NCI-H526 treated with DMSO at 0.1 percent for 48 hours (cell line): ENCODE data around the gene STEAP1B.

Source experiments
- DNase-seq: peaks from one replicate; lab custom pipeline; 2025; lab: John Stamatoyannopoulos, UW

Gene STEAP1B

DNA sequence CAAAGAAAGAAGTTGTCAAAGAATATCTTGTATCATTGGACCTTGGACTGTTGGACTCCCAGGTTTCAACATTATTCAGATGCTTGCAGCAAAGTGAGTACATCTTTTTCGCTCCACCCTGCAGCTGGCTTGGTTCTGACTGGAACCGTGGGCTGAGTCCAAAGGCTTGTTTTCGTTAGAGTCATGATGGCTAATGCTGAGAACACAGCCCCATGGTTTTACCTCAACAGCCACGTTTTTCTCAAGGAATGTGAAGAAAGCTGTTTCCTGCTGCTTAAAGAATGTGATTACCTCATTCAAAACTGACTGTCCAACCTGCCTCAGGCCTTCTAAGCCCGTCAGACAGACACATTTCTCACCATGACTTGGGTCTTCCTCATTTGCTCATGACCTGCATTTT, 69.5 kb downstream of the STEAP1B start:
- no peak for DNase-seq

- no peak for DNase-seq
Measured at GRCh38 chr7:22429386-22429785, 70.6 kb downstream of the STEAP1B start.

- no peak for DNase-seq
Measured at GRCh38 chr7:22427855-22428254, 72.1 kb downstream of the STEAP1B start.

GRCh38 chr7:22427104-22427503, 72.9 kb downstream of the STEAP1B start:
- no peak for DNase-seq

DNA sequence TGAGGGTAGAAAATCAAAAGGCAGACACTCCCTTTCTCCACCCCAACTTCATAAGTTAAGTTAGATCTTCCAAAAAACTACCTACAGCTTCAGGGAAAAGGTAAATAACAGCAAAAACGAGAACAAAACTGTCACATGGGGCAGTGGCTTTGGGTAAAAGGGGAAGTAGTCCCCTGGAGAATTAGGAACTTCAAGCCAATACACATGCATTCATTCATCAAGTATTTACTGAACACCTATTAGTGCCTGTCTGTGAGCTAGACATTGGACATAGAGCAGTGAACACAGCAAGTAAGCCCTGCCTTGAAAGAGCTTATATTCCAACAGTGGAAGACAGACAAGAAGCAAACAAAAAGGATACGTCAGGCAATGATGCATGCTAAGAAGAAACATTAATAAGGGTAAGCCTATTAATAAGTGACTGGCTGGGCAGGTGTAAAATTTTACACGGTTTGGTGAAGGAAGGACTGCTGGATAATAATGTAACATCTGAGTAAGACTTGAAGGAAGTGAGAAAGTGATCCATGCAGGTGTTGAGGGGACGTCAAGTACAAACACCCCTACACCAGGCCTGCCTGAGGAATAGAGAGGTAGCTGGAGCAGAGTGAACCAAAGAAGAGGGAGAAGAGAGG, 73.4 kb downstream of the STEAP1B start:
- no peak for DNase-seq

DNA sequence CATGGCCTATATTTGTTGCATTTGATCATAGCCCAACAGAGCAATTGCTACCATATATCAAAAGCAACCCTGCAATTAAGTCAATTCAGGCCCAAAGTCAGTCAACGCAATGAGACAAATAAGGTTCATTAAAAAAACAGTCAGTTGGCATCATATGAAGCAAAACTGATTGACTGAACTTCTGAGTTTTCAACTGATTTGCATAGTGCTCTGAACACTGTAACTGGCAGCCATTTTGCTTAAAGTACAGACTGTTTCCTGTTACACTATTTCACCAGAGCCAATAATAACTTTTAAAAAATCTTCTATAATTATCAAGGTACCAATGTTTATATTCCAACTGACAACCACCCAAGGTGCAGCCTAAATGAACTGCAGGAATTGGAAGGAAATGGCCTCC, 74.6 kb downstream of the STEAP1B start:
- DNase-seq, result no peak

- DNase-seq, result no peak
Measured at GRCh38 chr7:22422831-22423615, 77.0 kb downstream of the STEAP1B start.

GRCh38 chr7:22420973-22421635, 78.9 kb downstream of the STEAP1B start:
- DNase-seq, result no peak

GRCh38 chr7:22420008-22420407, 80.0 kb downstream of the STEAP1B start:
- DNase-seq, result no peak

DNA sequence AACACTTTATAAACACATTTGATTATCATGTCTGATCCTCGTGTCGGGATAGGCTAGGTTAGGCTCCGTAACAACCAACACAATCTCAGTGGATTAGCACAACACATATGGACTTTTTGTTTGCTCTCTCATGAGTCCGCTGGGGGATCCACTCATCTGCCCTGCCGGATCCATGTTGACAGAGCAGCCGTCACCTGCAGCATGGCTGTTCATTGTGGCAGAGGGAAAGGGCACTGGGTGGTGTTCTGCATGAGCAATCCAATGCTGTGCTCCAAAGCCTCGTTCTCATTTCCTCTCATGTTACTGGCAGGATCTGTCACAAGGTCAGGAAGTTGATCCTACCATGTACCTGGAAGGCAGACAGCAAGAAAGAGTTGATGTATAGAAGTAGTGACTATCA, 80.5 kb downstream of the STEAP1B start:
- DNase-seq, result no peak

GRCh38 chr7:22418251-22419046, 81.5 kb downstream of the STEAP1B start:
- no peak for DNase-seq

DNA sequence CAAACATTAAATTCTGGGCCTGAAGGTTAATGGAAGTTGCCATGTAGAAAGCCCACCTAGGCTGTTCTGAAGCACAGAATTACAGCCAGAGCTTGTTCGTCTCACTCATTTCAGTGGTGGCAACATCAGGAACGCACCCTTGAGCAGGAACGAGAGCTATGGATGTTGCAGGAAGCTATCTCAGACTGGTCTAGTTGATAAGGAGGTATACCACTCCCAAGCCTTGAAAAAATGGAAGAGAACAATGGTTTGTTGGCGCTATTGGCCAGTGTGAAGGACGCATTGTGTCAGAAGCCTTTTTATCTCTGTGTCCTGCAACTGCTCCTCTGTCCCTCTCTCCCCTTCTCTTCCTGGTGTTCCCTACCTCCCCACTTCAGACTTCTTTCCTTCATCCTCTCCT, 82.1 kb downstream of the STEAP1B start:
- DNase-seq, result no peak

DNA sequence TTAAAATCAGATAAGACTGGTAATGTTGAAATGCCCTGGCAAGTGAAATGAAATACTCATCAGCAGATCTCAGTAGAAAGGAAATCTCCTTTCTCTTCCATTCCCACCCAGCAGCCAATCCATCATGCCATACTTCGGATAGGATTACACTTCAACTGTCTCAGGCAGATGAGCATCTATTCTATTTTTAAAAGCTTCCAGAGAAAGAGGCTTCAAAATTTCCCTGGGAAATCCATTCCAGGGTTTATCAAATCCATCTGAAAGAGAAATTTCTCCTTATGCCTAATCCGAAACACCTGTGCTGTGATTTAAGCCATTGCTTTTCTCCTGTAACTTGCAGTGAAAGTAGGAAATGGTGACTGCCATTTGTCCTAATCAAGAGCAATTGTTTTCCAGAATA, 82.6 kb downstream of the STEAP1B start:
- no peak for DNase-seq

DNA sequence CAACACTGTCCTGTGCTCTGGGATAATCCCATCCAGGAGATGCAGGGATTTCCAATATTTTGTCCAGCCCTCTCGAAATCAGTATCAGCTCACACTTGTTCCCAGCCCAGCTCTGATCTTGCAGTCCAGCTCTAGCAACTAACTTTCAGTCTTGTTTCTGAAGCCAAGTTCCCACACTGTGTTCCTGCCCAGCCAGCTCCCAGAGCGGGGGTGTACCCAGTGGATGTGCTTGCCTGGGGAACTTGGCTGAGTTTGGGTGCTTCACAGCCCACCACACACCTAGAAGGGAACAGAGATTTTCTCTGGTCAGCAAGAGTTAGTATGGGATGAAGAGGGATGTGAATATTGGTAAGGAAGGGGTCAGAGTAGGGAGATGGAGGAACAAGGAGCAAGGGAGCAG, 85.6 kb downstream of the STEAP1B start:
- no peak for DNase-seq

GRCh38 chr7:22413211-22413610, 86.8 kb downstream of the STEAP1B start:
- no peak for DNase-seq

DNA sequence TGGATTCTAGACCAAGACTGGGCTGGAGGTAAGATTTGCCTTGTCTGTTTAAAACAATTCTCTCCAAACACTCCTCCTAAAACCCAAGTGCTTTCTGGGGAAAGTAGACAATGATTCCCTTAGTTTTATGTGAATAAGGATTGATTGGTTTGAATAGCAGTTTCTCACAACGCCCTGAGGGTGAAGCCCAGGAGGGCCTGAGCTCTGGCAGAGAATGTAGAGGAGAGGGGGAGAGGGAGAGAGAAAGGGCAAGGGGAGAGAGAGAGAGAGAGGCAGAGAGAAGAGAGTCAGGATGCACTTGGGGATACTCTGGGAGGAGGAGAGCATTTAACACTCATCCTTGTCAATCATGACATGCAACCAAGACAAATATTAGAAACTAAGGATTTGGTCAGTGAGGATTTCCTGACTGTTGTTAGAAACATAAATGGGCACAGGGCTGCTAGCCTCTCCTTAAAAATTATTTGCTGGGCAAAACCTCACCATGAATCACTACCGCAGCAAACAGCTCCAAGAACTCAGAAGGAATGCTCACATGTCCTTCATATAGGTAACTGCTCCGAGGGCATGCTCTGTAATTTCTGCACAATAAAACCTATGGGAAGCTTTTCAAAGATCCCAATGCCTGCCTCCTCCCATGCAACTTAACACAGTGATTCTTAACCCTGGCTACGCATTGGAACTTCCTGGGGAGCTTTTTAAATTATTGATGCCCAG, 87.9 kb downstream of the STEAP1B start:
- DNase-seq, result no peak

- no peak for DNase-seq
Measured at GRCh38 chr7:22406715-22407114, 93.3 kb downstream of the STEAP1B start.

GRCh38 chr7:22404421-22405023, 95.5 kb downstream of the STEAP1B start:
- DNase-seq, result no peak

DNA sequence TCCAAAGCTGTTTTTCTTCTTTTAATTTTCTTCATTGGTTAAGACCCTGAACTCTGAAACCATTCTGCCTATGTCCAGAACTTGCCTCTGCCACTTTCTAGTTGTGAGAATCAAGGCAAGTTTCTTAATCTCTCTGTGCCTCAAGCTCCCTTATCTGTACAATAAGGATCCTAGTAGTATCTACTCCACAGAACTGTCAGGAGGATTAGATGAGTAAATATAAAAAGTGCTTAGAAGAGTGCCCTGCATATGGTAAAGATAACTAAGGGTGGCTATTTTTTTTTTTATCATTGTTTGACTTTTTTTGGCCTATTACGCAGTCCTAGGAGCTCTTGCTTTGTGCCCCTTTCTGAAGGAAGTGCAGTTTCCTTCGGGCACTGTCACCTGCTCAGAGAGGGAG, 96.6 kb downstream of the STEAP1B start:
- DNase-seq, result no peak

GRCh38 chr7:22402250-22402649, 97.7 kb downstream of the STEAP1B start:
- no peak for DNase-seq

DNA sequence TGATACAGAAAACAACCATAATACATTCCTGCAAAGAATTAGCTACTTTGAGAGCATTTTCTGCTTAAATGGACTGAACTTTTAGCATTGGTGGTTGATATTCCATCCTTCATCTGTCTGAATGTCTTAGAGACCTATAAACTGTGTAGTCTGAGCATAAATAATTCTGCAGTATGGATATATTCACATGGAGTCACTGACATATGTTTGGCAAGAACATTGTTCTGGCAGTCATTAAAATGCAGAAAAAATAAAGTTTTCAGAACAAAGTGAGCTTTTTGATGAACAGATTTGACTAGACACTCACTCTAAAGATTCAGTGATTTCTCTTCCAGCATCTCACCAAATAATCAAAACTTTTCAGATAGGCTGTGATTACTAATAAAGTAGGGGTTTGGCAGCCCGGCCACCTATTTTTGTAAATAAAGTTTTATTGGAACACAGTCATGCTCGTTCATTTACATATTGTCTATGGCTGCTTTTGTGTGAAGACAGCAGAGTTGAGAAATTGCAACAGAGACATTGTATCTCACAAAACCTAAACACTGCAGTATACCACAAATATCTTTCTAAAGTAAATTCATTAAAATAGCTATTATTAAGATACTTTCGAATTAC, 98.9 kb downstream of the STEAP1B start:
- DNase-seq, result no peak
